ENCODE data around the gene ANAPC10. TPM values are rescaled to one million over a fixed set of nuclear protein-coding genes. Genes with fewer than 3 reads are reported as not detected.

Gene ANAPC10
- total RNA-seq, 3 donors from 2014 or later = 17.8 to 22.3 (median 19.5) TPM

DNA sequence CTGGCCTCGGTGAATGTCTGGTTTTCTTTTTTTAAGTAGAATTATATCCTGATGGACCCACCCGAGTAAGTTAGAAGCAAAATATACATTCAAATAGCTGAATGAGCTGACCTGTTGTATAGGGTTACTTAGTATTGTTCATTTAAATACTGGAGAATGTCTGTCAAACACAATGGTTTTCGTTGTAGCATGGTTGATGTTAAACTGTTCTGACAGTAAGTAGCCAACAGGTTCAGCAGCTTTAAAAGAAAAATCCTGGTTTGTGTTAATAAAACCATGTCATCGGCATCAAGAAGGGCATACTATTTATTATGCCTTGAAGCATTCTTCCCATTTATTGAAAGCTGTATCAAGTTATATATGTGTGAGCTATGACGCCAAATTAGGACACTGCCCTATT is 149.6 kb downstream of the ANAPC10 start:
- peaks cover 16% of the 10 kb centered on the region for H3K9me3 Mint-ChIP-seq
- H3K36me3 Mint-ChIP-seq (ENCODE audit: insufficient read depth) = no peaks in the 10 kb centered on the region
- H3K27me3 Mint-ChIP-seq (ENCODE audit: low read depth) = no peaks in the 10 kb centered on the region
- DNase-seq (no peak), ATAC-seq (no peak)
- no peak overlapping the region for H3K4me3 Mint-ChIP-seq
- H3K4me1 Mint-ChIP-seq (ENCODE audit: low read depth) = no peaks in the 10 kb centered on the region

DNA sequence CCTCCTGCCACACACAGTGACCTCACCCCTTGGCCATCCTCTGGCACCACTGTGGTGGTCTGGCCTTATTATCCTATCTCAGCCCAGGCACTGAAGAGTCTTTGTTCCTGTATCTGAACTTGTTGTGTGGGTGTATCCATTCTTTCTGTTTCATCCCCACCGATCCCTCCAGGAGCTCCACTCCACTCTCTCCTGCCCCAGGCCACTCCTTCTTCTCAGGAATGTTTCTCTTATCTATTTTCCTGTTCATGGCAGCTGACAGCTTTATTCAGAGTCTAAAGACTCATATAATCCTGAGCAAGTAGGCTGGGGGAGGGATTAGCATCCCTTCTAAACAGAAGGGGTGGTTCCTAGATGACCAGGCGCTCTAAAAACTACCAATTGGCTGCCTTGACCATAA is 150.0 kb downstream of the ANAPC10 start:
- no peaks in the 10 kb centered on the region for H3K27me3 Mint-ChIP-seq (ENCODE audit: low read depth)
- H3K4me3 Mint-ChIP-seq = no peak overlapping the region

More for the DNA sequence above, 150.0 kb downstream of the ANAPC10 start:
- no peaks in the 10 kb centered on the region for H3K36me3 Mint-ChIP-seq (ENCODE audit: insufficient read depth)
- no peak for DNase-seq
- ATAC-seq = no peak
- no peaks in the 10 kb centered on the region for H3K4me1 Mint-ChIP-seq (ENCODE audit: low read depth)
- H3K9me3 Mint-ChIP-seq = peaks cover 12% of the 10 kb centered on the region

Other genes with a start within 250 kb of the ANAPC10 start
- 100 to 1,000 TPM; 229 to 243 (median 239) TPM for gene ABCE1, start 115 bp upstream of the ANAPC10 start, total RNA-seq
- 100 to 1,000 TPM in 2 of 3 donors, 10 to 100 TPM in 1; 94.4 to 113 (median 103) TPM for gene OTUD4, start 82.4 kb upstream of the ANAPC10 start, total RNA-seq